ENCODE results near the gene ADGRB2.

The ADGRB2 gene

GRCh38 chr1:31702836-31703404 is 61.2 kb downstream of the ADGRB2 start:
- no peak for DNase-seq (ENCODE audit: low spot score)

- DNase-seq (ENCODE audit: low spot score), result peak; percentile 83
Measured at GRCh38 chr1:31701091-31701736, 62.9 kb downstream of the ADGRB2 start.

- DNase-seq (ENCODE audit: low spot score), result no peak
Measured at GRCh38 chr1:31700468-31701090, 63.6 kb downstream of the ADGRB2 start.

- DNase-seq (ENCODE audit: low spot score), result no peak
Measured at GRCh38 chr1:31699341-31699891, 64.7 kb downstream of the ADGRB2 start.

GRCh38 chr1:31697369-31697984 is 66.7 kb downstream of the ADGRB2 start:
- no peak for DNase-seq (ENCODE audit: low spot score)

- no peak for DNase-seq (ENCODE audit: low spot score)
Measured at GRCh38 chr1:31696242-31696641, 67.9 kb downstream of the ADGRB2 start.

- DNase-seq (ENCODE audit: low spot score), result no peak
Measured at GRCh38 chr1:31695327-31695726, 68.8 kb downstream of the ADGRB2 start.

GRCh38 chr1:31694964-31695313 is 69.2 kb downstream of the ADGRB2 start:
- DNase-seq (ENCODE audit: low spot score), result no peak

- no peak for DNase-seq (ENCODE audit: low spot score)
Measured at GRCh38 chr1:31694069-31694963, 69.8 kb downstream of the ADGRB2 start.

- no peak for DNase-seq (ENCODE audit: low spot score)
Measured at GRCh38 chr1:31693231-31693630, 70.9 kb downstream of the ADGRB2 start.

GRCh38 chr1:31691951-31692350 is 72.2 kb downstream of the ADGRB2 start:
- DNase-seq (ENCODE audit: low spot score), result no peak

GRCh38 chr1:31691446-31691845 is 72.7 kb downstream of the ADGRB2 start:
- no peak for DNase-seq (ENCODE audit: low spot score)

GRCh38 chr1:31690921-31691320 is 73.2 kb downstream of the ADGRB2 start:
- no peak for DNase-seq (ENCODE audit: low spot score)

GRCh38 chr1:31689854-31690253 is 74.3 kb downstream of the ADGRB2 start:
- no peak for DNase-seq (ENCODE audit: low spot score)

- no peak for DNase-seq (ENCODE audit: low spot score)
Measured at GRCh38 chr1:31689379-31689778, 74.8 kb downstream of the ADGRB2 start.

GRCh38 chr1:31688233-31688918 is 75.8 kb downstream of the ADGRB2 start:
- no peak for DNase-seq (ENCODE audit: low spot score)

GRCh38 chr1:31687601-31688000 is 76.5 kb downstream of the ADGRB2 start:
- no peak for DNase-seq (ENCODE audit: low spot score)

GRCh38 chr1:31685795-31686194 is 78.3 kb downstream of the ADGRB2 start:
- DNase-seq (ENCODE audit: low spot score), result no peak

GRCh38 chr1:31683997-31684396 is 80.1 kb downstream of the ADGRB2 start:
- peak; percentile 53 for DNase-seq (ENCODE audit: low spot score)

GRCh38 chr1:31681415-31681814 is 82.7 kb downstream of the ADGRB2 start:
- DNase-seq (ENCODE audit: low spot score), result no peak

- DNase-seq (ENCODE audit: low spot score), result no peak
Measured at GRCh38 chr1:31679676-31680230, 84.4 kb downstream of the ADGRB2 start.

Measured in HuH-7.5 (cell line).